H1 (cell line): ENCODE data around the gene LAMTOR3. TPM values are rescaled to one million over a fixed set of nuclear protein-coding genes. Genes with fewer than 3 reads are reported as not detected.

ENCODE experiments used
- EZH2 ChIP-seq: fragments of 200-600 bp; sonication (generic); IDR thresholded peaks from 2 replicates; pipeline ENCODE4 v1.7.1; 2012; ENCODE audit warnings: low read depth, mild to moderate bottlenecking, moderate library complexity, low read length, inconsistent platforms; ENCODE audit not compliant: severe bottlenecking
- JUN ChIP-seq: IDR thresholded peaks from 2 replicates; pipeline ENCODE4 v1.6.1; 2011; ENCODE audit warnings: low read depth, mild to moderate bottlenecking, improper control_type of control experiment, low read length
- KDM4A ChIP-seq: IDR thresholded peaks from one replicate; pipeline ENCODE4 v1.7.1; 2012; ENCODE audit warnings: low read depth, mild to moderate bottlenecking, moderate library complexity, low read length, inconsistent platforms; ENCODE audit not compliant: severe bottlenecking
- RAD21 ChIP-seq, 2 experiments: IDR thresholded peaks in 1 of 2; conservative IDR thresholded peaks in 1 of 2; 2 replicates each; pipeline ENCODE4 v1.6.1; 2011; ENCODE audit warnings: low read depth in 2 of 2, low read length in 2 of 2, improper control_type of control experiment in 1 of 2, inconsistent platforms in 1 of 2, mild to moderate bottlenecking in 1 of 2, moderate library complexity in 1 of 2
- SIX5 ChIP-seq: IDR thresholded peaks from 2 replicates; pipeline ENCODE4 v1.6.1; 2011; ENCODE audit warnings: mild to moderate bottlenecking, low read depth, low read length
- YY1 ChIP-seq: IDR thresholded peaks from 2 replicates; pipeline ENCODE4 v1.6.1; 2011; ENCODE audit warnings: low read depth, mild to moderate bottlenecking, low read length
- polyA plus RNA-seq, 7 experiments: library from polyadenylated mRNA; depleted of rRNA in 3 of 7; stranded (reverse) in 5 of 7; unstranded in 2 of 7; fragments of >200 nt in 5 of 7; fragments of 200-250 nt in 2 of 7; gene quantifications; 1 replicate in 5 of 7; 2 replicates in 1 of 7; 4 replicates in 1 of 7; pipeline versions ENCODE4 v1.2.1 to v1.2.3, GENCODE V29; 2011 to 2013; ENCODE audit warnings: missing spikeins in 2 of 7, mixed read lengths in 2 of 7
- total RNA-seq: library from RNA; stranded (reverse); fragmentation: NEBNext Ultra II Directional; extraction: Animal tissue kit (Norgen Biotek cat#: 25700); gene quantifications from 2 replicates; pipeline ENCODE4 v1.2.1, GENCODE V29; 2021

The LAMTOR3 gene
- total and polyA plus RNA-seq, 2 of the 8 experiments (the other 6 are each of a cell fraction or from before 2014, with no cell fraction given): 25.1 to 34.4 TPM

DNA sequence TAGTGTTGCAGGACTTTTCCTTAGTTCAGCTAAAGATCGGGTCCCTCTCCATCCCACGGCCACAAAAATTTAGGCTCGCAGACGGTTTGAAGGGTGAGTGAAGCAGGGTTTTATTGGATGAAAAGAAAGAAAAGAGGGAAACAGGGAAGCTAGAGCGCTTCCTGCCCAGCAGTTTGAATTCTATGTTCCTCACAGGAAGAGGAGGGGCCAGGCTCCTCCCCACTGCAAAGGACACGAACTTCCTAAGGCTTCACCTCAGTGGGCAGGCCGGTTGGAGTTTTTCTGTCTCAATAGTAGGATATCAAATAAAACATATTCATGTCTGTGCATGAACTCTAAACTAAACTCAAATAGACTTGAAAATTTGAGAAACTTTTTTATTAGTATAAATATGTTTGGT lies 50.2 kb downstream of the LAMTOR3 start (continued):
- TF ChIP-seq JUN (no peak), YY1 (no peak), EZH2 (no peak), SIX5 (no peak), RAD21 (IDR thresholded peaks at IDR 0.05 in 1 of 2, conservative IDR thresholded peaks at IDR 0.05 in 1 of 2; ENCODE audit: low read depth in 2 of 2, low read length in 2 of 2) (no peak), KDM4A (no peak)
